K562 (cell line): ENCODE measurements around the gene IL25. TPM values are rescaled to one million over a fixed set of nuclear protein-coding genes. Genes with fewer than 3 reads are reported as not detected.

Experiments used
- ATAC-seq: fragments of 200-7000 bp; cut with Tn5 transposase; 3 replicates; pipeline ENCODE4 v1.9.1; 2020; ENCODE audit warnings: moderate library complexity
- BruUV-seq: library from RNA; stranded (reverse); fragments of 400-500 nt; replicated peaks from 2 replicates; lab custom pipeline; 2021; lab: Mats Ljungman, UMichigan
- CTCF ChIA-PET: fragments of 300-600 bp; formaldehyde crosslinking; extraction: SDS; loops from one replicate; lab custom pipeline; 2021; ENCODE audit warnings: low intra/inter-chr PET ratio; lab: Yijun Ruan, JAX
- POLR2A ChIA-PET: fragments of 300-600, 350-650 bp; sonication (Branson Sonifier 250); formaldehyde crosslinking; extraction: SDS; loops from one replicate; lab custom pipeline; 2021; ENCODE audit warnings: antibody characterized with exemption, inconsistent platforms; lab: Yijun Ruan, JAX
- DNase-seq, 4 experiments: peaks; one replicate each; pipeline versions ENCODE4 v3.0.0 to v3.0.0-alpha.2; 2011 to 2018; ENCODE audit warnings: low spot score in 3 of 4, mixed read lengths in 3 of 4; ENCODE audit errors: extremely low read depth in 1 of 4
- FAIRE-seq: peaks from 2 replicates; lab custom pipeline; 2011; peaks lifted over from hg19 to GRCh38; lab: Jason Lieb, UNC
- H2AFZ ChIP-seq: 2 replicates; pipeline ENCODE4 v1.6.0; 2011; ENCODE audit warnings: low read depth, low read length, control low read depth, inconsistent platforms
- H3K27ac ChIP-seq: fragments of 200-600 bp; 3 replicates; pipeline ENCODE4 v1.8.0; 2011; ENCODE audit warnings: low read depth, mild to moderate bottlenecking, control low read depth, inconsistent platforms, low read length, moderate library complexity, mixed read lengths; ENCODE audit errors: extremely low read depth
- H3K27me3 ChIP-seq, 2 experiments: fragments of 300-600 bp in 1 of 2; 2 replicates in 1 of 2; 3 replicates in 1 of 2; pipeline versions ENCODE4 v1.6.0 to v1.8.0; 2011; ENCODE audit warnings: inconsistent platforms in 2 of 2, low read length in 2 of 2, mild to moderate bottlenecking in 1 of 2, mixed read lengths in 1 of 2, moderate library complexity in 1 of 2; ENCODE audit not compliant: control insufficient read depth in 2 of 2, insufficient read depth in 2 of 2
- H3K36me3 ChIP-seq: fragments of 300-600 bp; 3 replicates; pipeline ENCODE4 v1.8.0; 2011; ENCODE audit warnings: mild to moderate bottlenecking, low read length, inconsistent platforms; ENCODE audit not compliant: control insufficient read depth, insufficient read depth
- H3K4me1 ChIP-seq, 2 experiments: fragments of 200-600 bp in 1 of 2; replicated peaks in 1 of 2; 2 replicates in 1 of 2; 3 replicates in 1 of 2; pipeline versions ENCODE4 v1.5.1 to v1.8.0; 2011; ENCODE audit warnings: inconsistent platforms in 2 of 2, low read length in 2 of 2, mild to moderate bottlenecking in 1 of 2, mixed read lengths in 1 of 2, moderate library complexity in 1 of 2; ENCODE audit not compliant: control insufficient read depth in 2 of 2, insufficient read depth in 2 of 2
- H3K4me2 ChIP-seq: 2 replicates; pipeline ENCODE4 v1.6.1; 2011; ENCODE audit warnings: low read length, control low read depth, inconsistent platforms, mixed read lengths; ENCODE audit not compliant: insufficient read depth
- H3K4me3 ChIP-seq: fragments of 200-600 bp; sonication (generic), shearing (Covaris generic); 2 replicates; pipeline ENCODE4 v1.5.1; 2016; ENCODE audit warnings: control low read depth, inconsistent platforms
- H3K79me2 ChIP-seq: fragments of 200-600 bp; 3 replicates; pipeline ENCODE4 v1.8.0; 2011; ENCODE audit warnings: low read length, inconsistent platforms; ENCODE audit not compliant: control insufficient read depth, insufficient read depth
- H3K9ac ChIP-seq, 2 experiments: 2 replicates each; pipeline versions ENCODE4 v1.6.0 to v1.6.1; 2011; ENCODE audit warnings: low read depth in 2 of 2, low read length in 2 of 2, control low read depth in 1 of 2, inconsistent platforms in 1 of 2, mild to moderate bottlenecking in 1 of 2, mixed read lengths in 1 of 2; ENCODE audit not compliant: insufficient read depth in 1 of 2
- H3K9me1 ChIP-seq: one replicate; pipeline ENCODE4 v1.6.0; 2011; ENCODE audit warnings: inconsistent platforms, mild to moderate bottlenecking, low read length, moderate library complexity; ENCODE audit not compliant: control insufficient read depth, insufficient read depth
- H3K9me3 ChIP-seq: replicated peaks from 2 replicates; pipeline ENCODE4 v1.5.1; 2011; ENCODE audit warnings: low read depth, low read length, inconsistent platforms; ENCODE audit not compliant: control insufficient read depth, insufficient read depth
- H4K20me1 ChIP-seq: replicated peaks from 2 replicates; pipeline ENCODE4 v1.6.1; 2011; ENCODE audit warnings: low read length, inconsistent platforms, mixed read lengths; ENCODE audit not compliant: control insufficient read depth, insufficient read depth
- FOXP1 ChIP-seq: sonication (generic); formaldehyde crosslinking; IDR thresholded peaks from 2 replicates; pipeline ENCODE4 v1.8.0; 2022; ENCODE audit warnings: mild to moderate bottlenecking, missing genetic modification reagents
- HDAC1 ChIP-seq, 2 experiments: fragments of 450-650 bp; IDR thresholded peaks; 2 replicates each; pipeline ENCODE4 v1.6.1; 2016 to 2017; ENCODE audit warnings: inconsistent platforms in 1 of 2, mild to moderate bottlenecking in 1 of 2, moderate library complexity in 1 of 2
- NCOR1 ChIP-seq: fragments of 450-650 bp; IDR thresholded peaks from 2 replicates; pipeline ENCODE4 v1.6.1; 2016; ENCODE audit warnings: mild to moderate bottlenecking, moderate library complexity
- POLR2G ChIP-seq: fragments of 200-400 bp; formaldehyde crosslinking; IDR thresholded peaks from 2 replicates; pipeline ENCODE4 v1.6.1; 2017; ENCODE audit warnings: low read depth, mild to moderate bottlenecking, antibody characterized with exemption, low read length, moderate library complexity
- RBBP5 ChIP-seq: fragments of 200-600 bp; sonication (generic); IDR thresholded peaks from 2 replicates; pipeline ENCODE4 v1.6.1; 2012; ENCODE audit warnings: borderline replicate concordance, mild to moderate bottlenecking, low read length, control low read depth, inconsistent platforms; ENCODE audit not compliant: insufficient read depth, poor library complexity, severe bottlenecking
- RBFOX2 ChIP-seq: fragments of 200-400 bp; formaldehyde crosslinking; IDR thresholded peaks from 2 replicates; pipeline ENCODE4 v1.6.1; 2017; ENCODE audit warnings: low read depth, mild to moderate bottlenecking, low read length, moderate library complexity
- THAP12 ChIP-seq: fragments of 250-450 bp; sonication (Bioruptor Pico); IDR thresholded peaks from 2 replicates; pipeline ENCODE4 v1.9.0; 2021; ENCODE audit warnings: mild to moderate bottlenecking, inconsistent platforms
- ZNF347 ChIP-seq: fragments of 450-650 bp; formaldehyde crosslinking; IDR thresholded peaks from 2 replicates; pipeline ENCODE4 v1.4.0; 2020; ENCODE audit warnings: low read depth, mild to moderate bottlenecking, moderate library complexity
- ZNF584 ChIP-seq: fragments of 200-800 bp; sonication (Bioruptor generic); IDR thresholded peaks from 2 replicates; pipeline ENCODE4 v1.6.1; 2016; ENCODE audit warnings: low read depth, mild to moderate bottlenecking, missing genetic modification characterization, missing compliant biosample characterization
- WGBS: fragments of 100-300 bp; shearing (Covaris generic); methylation state at CpG from one replicate; pipeline ENCODE4 v1.1.6; 2016; ENCODE audit warnings: low coverage, mixed read lengths; ENCODE audit not compliant: insufficient coverage; ENCODE audit errors: missing lambda C conversion rate; 5-methylcytosine and 5-hydroxymethylcytosine counted together
- in situ Hi-C: fragments of 300-500 bp; cut with MboI; formaldehyde crosslinking; loops from 4 replicates; pipeline ENCODE4 v1.15.0; 2018; ENCODE audit warnings: inconsistent platforms, mixed read lengths
- intact Hi-C: fragments of 100-400 bp; cut with micrococcal nuclease; formaldehyde crosslinking; loops from 2 replicates; pipeline ENCODE4 v1.14.2; 2022
- polyA plus RNA-seq, 8 experiments: library from polyadenylated mRNA; depleted of rRNA in 4 of 8; stranded (reverse) in 5 of 8; unstranded in 3 of 8; fragments of >200 nt; fragmentation: Nextera tagmentation in 2 of 8; fragmentation: Illumina TruSeq in 1 of 8; extraction: Ambion mirVana in 2 of 8; extraction: Trizol in 1 of 8; gene quantifications; 2 replicates each; pipeline versions ENCODE4 v1.2.1 to v1.2.3, GENCODE V29; 2011 to 2014; ENCODE audit warnings: inconsistent platforms in 1 of 8, missing spikeins in 1 of 8
- total RNA-seq, 7 experiments: library from RNA; depleted of rRNA in 6 of 7; stranded (reverse); fragments of >200 nt in 6 of 7; fragmentation: Illumina TruSeq in 2 of 7; extraction: Trizol in 2 of 7; gene quantifications; 2 replicates each; pipeline versions ENCODE4 v1.2.1 to v1.2.3, GENCODE V29; 2011 to 2021; ENCODE audit warnings: low replicate concordance in 1 of 7

Gene IL25
- total and polyA plus RNA-seq, 9 of the 15 experiments (the other 6 are each of a cell fraction or from before 2014, with no cell fraction given): not detected

GRCh38 chr14:23323838-23324454, 48.7 kb upstream of the IL25 start:
- in situ Hi-C loops: no loop called here
- 88% methylated on average over 12 of the region's 18 CpGs for WGBS
- TF ChIP-seq RBBP5: no peak
- TF ChIP-seq RBFOX2: peak; percentile 64
- no peak for TF ChIP-seq HDAC1 (IDR thresholded peaks at IDR 0.05)
- TF ChIP-seq ZNF347: no peak
- TF ChIP-seq NCOR1: no peak
- TF ChIP-seq ZNF584 (CRISPR knock-in tag): no peak
- 0 out of 2 replicates have a peak, but pooled peaks have one; percentile 36 for TF ChIP-seq POLR2G
- no peak for TF ChIP-seq THAP12
- no peak for TF ChIP-seq FOXP1 (CRISPR knock-in tag)
- ATAC-seq (no peak), DNase-seq (no peak), FAIRE-seq (no peak)
- Histone ChIP-seq H3K9me3 (no peaks in the 10 kb centered on the region), H3K4me2 (no peak overlapping the region), H3K4me3 (no peak overlapping the region), H2AFZ (no peak overlapping the region), H3K27ac (no peak overlapping the region; the same call in 2 of the 3 replicates), H3K9me1 (no peaks in the 10 kb centered on the region), H4K20me1 (no peaks in the 10 kb centered on the region; the same call in 1 of the 2 replicates), H3K79me2 (peaks cover 34% of the 10 kb centered on the region), H3K27me3 (no peaks in the 10 kb centered on the region), H3K9ac (no peak overlapping the region), H3K4me1 (peaks cover 11 to 17% of the 10 kb centered on the region in 2 experiments; a peak in 4 of 5 replicates), H3K36me3 (peaks cover 58% of the 10 kb centered on the region; the same call in 2 of the 3 replicates)
- intact Hi-C loops: loop anchor here (2.0 to 10.0 kb wide), 3 partner anchors 59 to 231 kb away; partner anchors contain the start of genes THTPA and ZFHX2
- ChIA-PET CTCF (no interaction called here), POLR2A (interaction anchor here (0.6 to 2.7 kb wide), 2 partner anchors 22 to 43 kb away, joined by 4 to 12 read pairs; no protein-coding TSS in a partner anchor)
- no TSS peak for BruUV-seq
